Prostate gland (tissue), 2 donors: ENCODE results near the gene KLK11. TPM values are rescaled to one million over a fixed set of nuclear protein-coding genes. Genes with fewer than 3 reads are reported as not detected.

Experiments used
- DNase-seq: peaks from one replicate; pipeline ENCODE4 v3.0.0-alpha.2; 2019; ENCODE audit warnings: low spot score
- H3K27ac ChIP-seq, 2 donors: fragments of 200-600 bp; sonication (generic); 2 replicates each; pipeline ENCODE4 v1.5.1; 2017 to 2019
- H3K27me3 ChIP-seq: fragments of 200-600 bp; sonication (generic); replicated peaks from 2 replicates; pipeline ENCODE4 v1.5.1; 2019; ENCODE audit not compliant: insufficient read depth
- H3K36me3 ChIP-seq, 2 donors: fragments of 200-600 bp; sonication (generic); 1 replicate in 1 of 2; 2 replicates in 1 of 2; pipeline versions ENCODE4 v1.5.1 to v1.8.1; 2017 to 2019
- H3K4me1 ChIP-seq: fragments of 200-600 bp; sonication (generic); replicated peaks from 2 replicates; pipeline ENCODE4 v1.5.1; 2019
- H3K4me3 ChIP-seq, 2 donors: fragments of 200-600 bp; sonication (generic); 2 replicates each; pipeline ENCODE4 v1.5.1; 2017 to 2019
- H3K9me3 ChIP-seq: fragments of 200-600 bp; sonication (generic); 2 replicates; pipeline ENCODE4 v1.5.1; 2017
- POLR2A ChIP-seq: fragments of 450-650 bp; IDR thresholded peaks from one replicate; pipeline ENCODE4 v1.6.1; 2016; ENCODE audit warnings: antibody characterized with exemption, mild to moderate bottlenecking
- POLR2AphosphoS5 ChIP-seq: sonication (generic); formaldehyde crosslinking; IDR thresholded peaks from one replicate; pipeline ENCODE4 v1.6.1; 2017; ENCODE audit warnings: antibody characterized with exemption
- WGBS: methylation state at CpG from one replicate; pipeline ENCODE4 v1.1.5; 2018; 5-methylcytosine and 5-hydroxymethylcytosine counted together
- intact Hi-C: fragments of 100-400 bp; cut with DNase I; formaldehyde crosslinking; loops from one replicate; pipeline ENCODE4 v1.14.2; 2022
- total RNA-seq, 2 donors: library from RNA; depleted of rRNA; stranded (reverse); fragments of >200 nt; gene quantifications; one replicate each; pipeline ENCODE4 v1.1.0, GENCODE V29; 2016
- TF ChIP-seq, protein P1 (sequence below), 4 experiments: fragments of 200-600 bp in 2 of 4; fragments of 450-650 bp in 2 of 4; sonication (generic) in 2 of 4; IDR thresholded peaks; 1 replicate in 3 of 4; 2 replicates in 1 of 4; pipeline ENCODE4 v1.5.1; 2016 to 2019; ENCODE audit warnings: antibody characterized with exemption in 4 of 4, mild to moderate bottlenecking in 2 of 4, moderate library complexity in 2 of 4

KLK11 gene
- total RNA-seq, 2 donors from 2014 or later = 67.7 to 315 TPM

DNA sequence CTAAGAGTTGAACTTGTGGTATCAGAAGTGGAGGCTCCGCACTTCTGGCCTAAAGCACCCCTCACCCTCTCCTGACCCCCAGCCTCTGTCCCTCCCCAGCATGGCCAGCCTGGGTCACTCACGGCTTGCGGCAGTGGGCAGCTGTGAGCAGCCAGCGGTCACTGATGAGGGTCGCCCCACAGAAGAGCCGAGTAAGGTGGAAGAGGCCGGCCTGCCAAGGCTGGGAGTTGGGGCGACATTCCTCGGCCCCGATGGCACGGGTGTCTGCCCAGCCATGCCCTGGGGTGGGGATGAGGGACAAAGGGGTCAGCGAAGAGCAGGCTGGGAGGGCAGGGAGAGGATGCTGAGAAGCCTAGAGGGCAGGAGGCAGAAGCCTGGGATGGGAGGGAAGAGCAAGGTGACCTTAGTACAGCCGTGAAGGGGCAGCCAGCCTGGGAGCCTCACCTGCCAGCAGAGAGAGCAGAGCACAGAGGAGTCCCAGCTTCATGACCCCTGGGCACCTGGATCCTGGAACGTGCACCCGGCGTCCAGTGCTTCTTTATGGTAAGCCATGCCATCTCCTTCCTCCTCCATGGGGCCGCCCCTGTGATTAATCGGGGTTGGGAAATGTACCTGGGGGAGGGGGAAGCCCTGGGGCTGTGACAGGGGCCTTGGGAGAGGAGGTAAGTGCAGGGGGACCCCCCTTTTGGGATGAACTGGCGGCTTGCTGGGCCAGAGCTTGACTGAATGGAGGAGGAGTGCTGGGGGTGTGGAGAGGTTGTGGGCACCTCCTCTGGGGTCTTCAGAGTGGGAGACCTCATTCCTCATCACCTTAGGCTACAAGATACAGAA, 17.1 kb downstream of the KLK11 start:
- DNase-seq = no peak
- Histone ChIP-seq H3K4me3 (no peak overlapping the region), H3K27ac (no peak overlapping the region), H3K9me3 (no peaks in the 10 kb centered on the region), H3K36me3 (no peaks in the 10 kb centered on the region), H3K4me1 (no peaks in the 10 kb centered on the region), H3K27me3 (peaks cover 5% of the 10 kb centered on the region)
- intact Hi-C loops = no loop called here
- no peak for TF ChIP-seq POLR2A
- TF ChIP-seq, protein P1, sequence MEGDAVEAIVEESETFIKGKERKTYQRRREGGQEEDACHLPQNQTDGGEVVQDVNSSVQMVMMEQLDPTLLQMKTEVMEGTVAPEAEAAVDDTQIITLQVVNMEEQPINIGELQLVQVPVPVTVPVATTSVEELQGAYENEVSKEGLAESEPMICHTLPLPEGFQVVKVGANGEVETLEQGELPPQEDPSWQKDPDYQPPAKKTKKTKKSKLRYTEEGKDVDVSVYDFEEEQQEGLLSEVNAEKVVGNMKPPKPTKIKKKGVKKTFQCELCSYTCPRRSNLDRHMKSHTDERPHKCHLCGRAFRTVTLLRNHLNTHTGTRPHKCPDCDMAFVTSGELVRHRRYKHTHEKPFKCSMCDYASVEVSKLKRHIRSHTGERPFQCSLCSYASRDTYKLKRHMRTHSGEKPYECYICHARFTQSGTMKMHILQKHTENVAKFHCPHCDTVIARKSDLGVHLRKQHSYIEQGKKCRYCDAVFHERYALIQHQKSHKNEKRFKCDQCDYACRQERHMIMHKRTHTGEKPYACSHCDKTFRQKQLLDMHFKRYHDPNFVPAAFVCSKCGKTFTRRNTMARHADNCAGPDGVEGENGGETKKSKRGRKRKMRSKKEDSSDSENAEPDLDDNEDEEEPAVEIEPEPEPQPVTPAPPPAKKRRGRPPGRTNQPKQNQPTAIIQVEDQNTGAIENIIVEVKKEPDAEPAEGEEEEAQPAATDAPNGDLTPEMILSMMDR (IDR thresholded peaks at IDR 0.05) = no peak
- TF ChIP-seq POLR2AphosphoS5 = no peak
- 72% methylated on average over 19 of the region's 19 CpGs for WGBS

- peaks cover 13% of the 10 kb centered on the region for H3K27me3 ChIP-seq
- DNase-seq = no peak
- intact Hi-C loops = no loop called here
Observed at GRCh38 chr19:51007488-51007887, 18.9 kb downstream of the KLK11 start.

DNA sequence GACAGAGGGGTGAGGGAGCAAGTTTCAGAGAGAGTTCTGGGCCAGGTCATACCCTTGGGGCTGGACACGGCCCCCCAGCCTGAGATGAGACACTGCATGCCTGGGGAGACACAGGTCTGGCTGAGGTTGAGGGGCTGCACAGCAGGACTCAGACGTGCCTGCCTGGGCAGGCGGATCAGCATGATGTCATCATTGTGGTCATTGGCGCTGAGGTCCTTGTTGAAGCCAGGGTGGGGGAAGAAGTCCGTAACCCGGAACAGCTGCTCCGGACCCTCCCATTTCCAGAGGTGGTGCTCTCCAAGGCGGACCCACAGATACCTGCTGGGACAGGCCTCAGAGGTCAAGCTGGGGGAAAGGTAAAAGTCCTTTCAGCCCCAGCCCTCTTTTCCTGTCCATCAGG, 20.0 kb downstream of the KLK11 start:
- DNase-seq = no peak
- no peaks in the 10 kb centered on the region for H3K4me1 ChIP-seq
- no peaks in the 10 kb centered on the region for H3K36me3 ChIP-seq
- intact Hi-C loops = no loop called here
- TF ChIP-seq, protein P1 (IDR thresholded peaks at IDR 0.05) = no peak
- TF ChIP-seq POLR2A (no peak), POLR2AphosphoS5 (no peak)
- 18% methylated on average over 8 of the region's 8 CpGs for WGBS
- no peaks in the 10 kb centered on the region for H3K9me3 ChIP-seq
- peaks cover 15% of the 10 kb centered on the region for H3K27me3 ChIP-seq
- no peak overlapping the region for H3K4me3 ChIP-seq
- no peak overlapping the region for H3K27ac ChIP-seq

More at GRCh38 chr19:51007488-51007887, 18.9 kb downstream of the KLK11 start:
- Histone ChIP-seq H3K4me1 (no peaks in the 10 kb centered on the region), H3K36me3 (no peaks in the 10 kb centered on the region), H3K4me3 (no peak overlapping the region), H3K27ac (no peak overlapping the region), H3K9me3 (no peaks in the 10 kb centered on the region)
- 83% methylated on average over 3 of the region's 3 CpGs for WGBS
- TF ChIP-seq POLR2AphosphoS5 = no peak
- TF ChIP-seq, protein P1 (IDR thresholded peaks at IDR 0.05) = no peak
- TF ChIP-seq POLR2A = no peak

DNA sequence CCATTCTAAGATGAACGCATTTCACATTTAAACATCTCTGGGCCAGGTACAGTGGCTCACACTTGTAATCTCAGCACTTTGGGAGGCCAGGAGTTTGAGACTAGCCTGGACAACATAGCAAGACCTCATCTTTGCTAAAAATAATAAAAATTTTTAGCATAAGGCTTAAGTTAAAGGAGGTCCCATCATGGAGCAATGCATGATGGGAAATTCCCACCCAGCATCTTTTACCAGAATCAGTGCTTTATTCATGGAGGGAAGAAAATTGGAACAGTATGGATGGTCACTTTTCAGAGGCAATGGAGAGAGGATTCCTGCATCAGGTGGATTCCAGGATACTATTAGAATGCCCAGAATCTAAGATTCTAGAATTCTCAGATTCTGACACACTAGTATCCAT, 21.2 kb downstream of the KLK11 start:
- intact Hi-C loops = no loop called here

More for the DNA sequence above, 21.2 kb downstream of the KLK11 start:
- TF ChIP-seq POLR2A (no peak), POLR2AphosphoS5 (no peak)
- TF ChIP-seq, protein P1 (IDR thresholded peaks at IDR 0.05) = no peak
- no peak for DNase-seq
- Histone ChIP-seq H3K4me3 (no peak overlapping the region), H3K27ac (no peak overlapping the region), H3K27me3 (peaks cover 17% of the 10 kb centered on the region), H3K9me3 (no peaks in the 10 kb centered on the region), H3K36me3 (no peaks in the 10 kb centered on the region), H3K4me1 (no peaks in the 10 kb centered on the region)
- WGBS = 86% methylated on average over 1 of the region's 1 CpG
